Right lung (tissue), 5 donors: ENCODE data around the gene TULP1. TPM values are rescaled to one million over a fixed set of nuclear protein-coding genes. Genes with fewer than 3 reads are reported as not detected.

Source experiments
- DNase-seq, 2 donors: peaks; one replicate each; pipeline ENCODE4 v3.0.0-alpha.2; 2013
- polyA plus RNA-seq, 5 donors: library from polyadenylated mRNA; unstranded; fragments of 120-200 nt; gene quantifications; one replicate each; pipeline versions ENCODE4 v1.2.1 to v1.2.3, GENCODE V29; 2013; ENCODE audit warnings: inconsistent platforms in 1 of 5, low replicate concordance in 1 of 5; ENCODE audit not compliant: insufficient read length in 5 of 5, insufficient read depth in 1 of 5

Gene TULP1
- polyA plus RNA-seq, 5 donors, result 3.9 to 8.2 (median 6.3) TPM

GRCh38 chr6:35497571-35498421, 14.9 kb downstream of the TULP1 start:
- DNase-seq, result peak; percentile 89 to 90

GRCh38 chr6:35496841-35497570, 15.7 kb downstream of the TULP1 start, which contains the start of gene TEAD3:
Gene TEAD3 (minus strand): TSS chr6:35497079.
- DNase-seq, result peak; percentile 78 to 81

- no peak for DNase-seq
Measured at GRCh38 chr6:35496036-35496840, 16.5 kb downstream of the TULP1 start.

GRCh38 chr6:35495258-35496035, 17.2 kb downstream of the TULP1 start:
- no peak for DNase-seq

DNA sequence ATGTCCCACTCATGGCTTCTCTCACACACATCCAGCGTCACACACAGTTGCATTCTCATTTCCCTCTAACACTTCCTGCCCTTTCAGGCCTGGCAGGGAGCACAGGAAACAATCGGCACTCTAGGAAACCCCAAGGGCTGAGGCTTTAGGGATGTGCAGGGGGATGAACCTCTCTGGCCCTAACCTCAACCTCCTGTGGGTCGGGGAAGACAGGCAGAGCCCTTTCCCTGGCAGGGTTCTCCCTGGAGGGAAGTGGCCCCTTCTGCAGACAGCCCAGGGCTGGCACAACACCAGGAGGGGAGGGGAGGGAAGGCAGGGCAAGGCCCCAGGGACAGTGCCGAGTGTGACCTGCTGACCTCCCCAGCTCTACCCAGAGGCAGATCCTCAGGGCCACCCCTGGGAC, 18.5 kb downstream of the TULP1 start:
- no peak for DNase-seq

- no peak for DNase-seq
Measured at GRCh38 chr6:35493307-35493983, 19.3 kb downstream of the TULP1 start.

DNA sequence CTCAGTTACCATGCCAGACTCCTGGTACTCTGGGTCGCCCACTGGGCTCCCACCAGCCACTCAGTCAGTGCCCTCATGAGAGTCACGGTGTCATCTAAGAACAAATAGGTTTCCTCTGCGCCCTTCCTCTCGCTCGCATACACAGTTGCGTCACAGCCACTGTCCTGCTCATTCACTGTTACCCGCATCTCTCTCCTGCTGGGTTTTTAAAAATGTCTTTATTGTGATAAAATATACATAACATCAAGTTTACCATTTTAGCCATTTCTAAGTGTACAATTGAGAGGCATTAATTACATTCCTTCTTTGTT, 19.8 kb downstream of the TULP1 start:
- no peak for DNase-seq

- peak in 1 of 2 donors; percentile 71 for DNase-seq
Measured at GRCh38 chr6:35492258-35492973, 20.3 kb downstream of the TULP1 start.

- no peak for DNase-seq
Measured at GRCh38 chr6:35491558-35492257, 21.0 kb downstream of the TULP1 start.

GRCh38 chr6:35490821-35491557, 21.7 kb downstream of the TULP1 start:
- no peak for DNase-seq

DNA sequence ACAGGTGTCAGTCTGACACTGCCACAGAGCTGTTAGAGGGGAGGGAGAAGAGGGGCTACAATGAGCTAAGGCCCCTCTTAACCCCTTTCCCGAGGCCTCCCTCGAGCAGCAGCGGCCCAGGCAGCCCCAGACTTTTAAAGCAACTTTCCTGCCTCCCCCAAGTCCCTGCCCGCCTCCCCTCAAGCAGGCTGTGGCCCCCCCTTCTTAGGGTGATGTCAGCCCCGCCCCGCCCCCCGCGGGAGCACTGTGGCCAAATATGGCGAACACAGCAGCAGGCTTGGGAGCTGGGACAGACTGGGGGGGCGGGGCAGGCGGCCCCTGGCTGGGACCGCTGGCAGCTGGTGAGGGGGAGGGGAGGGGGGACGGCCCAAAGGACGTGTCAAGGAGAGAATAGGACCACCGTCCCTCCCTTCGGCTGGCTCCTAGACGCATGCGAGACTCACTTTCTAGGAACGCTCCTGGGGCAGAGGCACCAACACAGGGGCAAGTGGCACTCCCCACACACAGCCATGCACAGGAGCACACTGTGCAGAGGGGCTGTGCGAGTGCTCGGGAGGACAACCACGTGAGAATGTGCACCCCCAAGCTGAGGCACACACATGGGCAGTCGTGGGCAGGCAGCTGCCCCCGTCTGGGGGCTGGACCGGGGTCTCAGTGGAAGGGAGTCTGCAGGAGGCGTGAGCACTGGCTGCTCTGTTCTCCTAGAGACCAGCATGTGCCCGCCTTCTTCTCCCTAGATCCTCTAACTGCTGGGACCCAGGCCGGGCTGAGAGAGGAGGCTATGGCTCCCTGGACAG, 22.5 kb downstream of the TULP1 start:
- DNase-seq, result peak; percentile 73 to 75

DNA sequence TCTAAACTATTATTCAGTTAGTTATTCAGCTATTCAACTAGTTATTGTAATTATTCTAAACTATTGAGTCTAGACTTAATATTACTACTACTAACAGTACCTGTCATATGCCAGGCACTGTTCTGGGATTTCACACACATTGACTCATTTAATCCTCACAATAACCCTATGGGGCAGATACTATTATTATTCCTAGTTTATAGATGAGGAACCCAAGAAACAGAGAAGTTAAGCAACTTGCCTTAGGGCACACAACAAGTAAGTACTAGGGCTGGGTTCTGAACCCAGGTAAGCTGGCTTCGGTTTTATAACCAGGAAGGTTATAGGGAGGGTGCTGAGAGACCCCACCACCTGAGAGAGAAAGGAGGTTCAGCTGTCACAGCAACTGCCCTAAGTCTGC, 23.6 kb downstream of the TULP1 start:
- no peak for DNase-seq

GRCh38 chr6:35488517-35488862, 24.2 kb downstream of the TULP1 start:
- no peak for DNase-seq

DNA sequence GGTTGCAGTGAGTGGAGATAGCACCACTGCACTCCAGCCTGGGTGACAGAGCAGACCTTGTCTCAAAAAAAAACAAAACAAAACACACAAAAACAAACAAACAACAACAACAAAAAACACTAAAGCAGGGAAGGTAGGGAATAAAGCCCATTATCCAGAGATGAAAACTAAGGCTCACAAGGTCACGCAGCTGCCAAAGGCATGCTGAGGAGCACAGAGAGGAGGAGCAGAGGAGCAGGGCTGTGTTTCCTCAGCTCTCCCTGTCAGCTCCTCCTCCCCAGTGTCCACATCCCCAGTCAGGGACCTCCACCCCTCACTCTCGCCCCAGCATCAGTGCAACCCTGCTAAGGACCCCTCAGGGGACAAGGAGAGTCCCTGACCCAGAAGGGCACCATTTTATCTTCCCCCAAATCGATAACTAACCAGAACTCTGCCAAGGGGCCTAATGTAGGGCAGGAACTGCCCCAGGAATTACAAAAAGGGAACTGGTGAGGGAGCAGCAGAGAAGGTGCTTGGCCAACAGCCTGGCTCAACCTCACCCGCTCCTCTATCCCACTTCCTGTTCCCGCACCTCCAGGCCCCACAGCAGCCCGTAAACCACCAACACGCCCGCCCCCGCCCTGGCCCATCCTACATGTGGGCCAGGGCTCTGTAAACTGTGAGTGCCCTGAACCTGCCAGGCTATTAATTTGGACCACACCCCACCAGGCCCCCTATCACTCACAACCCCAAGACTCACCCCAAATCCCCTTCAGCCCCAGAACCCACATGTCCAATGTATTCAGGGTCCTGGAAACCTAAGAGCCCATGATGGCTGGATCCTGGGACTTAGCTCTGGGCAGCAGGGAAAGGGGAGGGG, 24.8 kb downstream of the TULP1 start:
- no peak for DNase-seq

- DNase-seq, result peak in 1 of 2 donors; percentile 62
Measured at GRCh38 chr6:35486005-35486925, 26.4 kb downstream of the TULP1 start.

GRCh38 chr6:35485402-35485877, 27.3 kb downstream of the TULP1 start:
- no peak for DNase-seq
